GM12878 (cell line): Measurements from ENCODE around the gene MRRF. TPM values are rescaled to one million over a fixed set of nuclear protein-coding genes. Genes with fewer than 3 reads are reported as not detected.

Experiments
- ATAC-seq: fragments of 200-7000 bp; cut with Tn5 transposase; 3 replicates; pipeline ENCODE4 v1.9.1; 2020; ENCODE audit warnings: mild to moderate bottlenecking, moderate library complexity
- BruUV-seq: library from RNA; stranded (reverse); fragments of 400-500 nt; replicated peaks from 2 replicates; lab custom pipeline; 2021; lab: Mats Ljungman, UMichigan
- CTCF ChIA-PET: fragments of 300-600 bp; sonication (Branson Sonifier 250); formaldehyde crosslinking; extraction: SDS; loops from one replicate; lab custom pipeline; 2021; ENCODE audit warnings: inconsistent platforms; lab: Yijun Ruan, JAX
- POLR2A ChIA-PET: fragments of 350-600 bp; formaldehyde crosslinking; extraction: SDS; loops from one replicate; lab custom pipeline; 2021; ENCODE audit warnings: inconsistent platforms; lab: Charles Lee
- RAD21 ChIA-PET: fragments of 300-600 bp; sonication (Branson Sonifier 250); formaldehyde crosslinking; loops from one replicate; lab custom pipeline; 2023; ENCODE audit warnings: antibody characterized with exemption; ENCODE audit not compliant: unreplicated experiment; lab: Charles Lee
- SMC1A ChIA-PET: fragments of 300-600 bp; sonication (Branson Sonifier 250); formaldehyde crosslinking; loops from one replicate; lab custom pipeline; 2023; ENCODE audit not compliant: unreplicated experiment, uncharacterized antibody; lab: Charles Lee
- DNase-seq: peaks from one replicate; pipeline ENCODE4 v3.0.0-alpha.2; 2011; ENCODE audit warnings: low read depth, low spot score
- FAIRE-seq: peaks from 3 replicates; lab custom pipeline; 2011; peaks lifted over from hg19 to GRCh38; lab: Jason Lieb, UNC
- H2AFZ ChIP-seq: 2 replicates; pipeline ENCODE4 v1.6.0; 2011; ENCODE audit warnings: low read depth, low read length, control low read depth; ENCODE audit not compliant: control insufficient read depth
- H3K27ac ChIP-seq: 2 replicates; pipeline ENCODE4 v1.5.1; 2011; ENCODE audit warnings: control low read depth; ENCODE audit not compliant: control insufficient read depth, insufficient read depth
- H3K27me3 ChIP-seq, 2 experiments: replicated peaks in 1 of 2; 2 replicates each; pipeline versions ENCODE4 v1.6.0 to v1.6.1; 2011; ENCODE audit warnings: low read length in 1 of 2; ENCODE audit not compliant: control insufficient read depth in 2 of 2, insufficient read depth in 2 of 2
- H3K36me3 ChIP-seq, 2 experiments: 2 replicates each; pipeline ENCODE4 v1.5.1; 2011; ENCODE audit warnings: low read length in 1 of 2; ENCODE audit not compliant: control insufficient read depth in 2 of 2, insufficient read depth in 2 of 2
- H3K4me1 ChIP-seq: 2 replicates; pipeline ENCODE4 v1.6.1; 2011; ENCODE audit warnings: mild to moderate bottlenecking, low read length, moderate library complexity, mixed read lengths; ENCODE audit not compliant: control insufficient read depth, insufficient read depth
- H3K4me2 ChIP-seq: 2 replicates; pipeline ENCODE4 v1.6.0; 2011; ENCODE audit warnings: control low read depth; ENCODE audit not compliant: control insufficient read depth, insufficient read depth
- H3K4me3 ChIP-seq: fragments of 200-600 bp; sonication (generic); 2 replicates; pipeline ENCODE4 v1.5.1; 2016
- H3K79me2 ChIP-seq: 2 replicates; pipeline ENCODE4 v1.6.0; 2011; ENCODE audit warnings: low read length; ENCODE audit not compliant: control insufficient read depth, insufficient read depth
- H3K9ac ChIP-seq: 2 replicates; pipeline ENCODE4 v1.8.0; 2011; ENCODE audit warnings: low read length, control low read depth, mixed read lengths; ENCODE audit not compliant: control insufficient read depth, insufficient read depth
- H3K9me3 ChIP-seq: replicated peaks from 3 replicates; pipeline ENCODE4 v1.5.1; 2011; ENCODE audit warnings: mild to moderate bottlenecking, low read length; ENCODE audit not compliant: control insufficient read depth, insufficient read depth
- H4K20me1 ChIP-seq: 2 replicates; pipeline ENCODE4 v1.6.0; 2011; ENCODE audit not compliant: control insufficient read depth, insufficient read depth
- BACH1 ChIP-seq: fragments of 450-650 bp; IDR thresholded peaks from 2 replicates; pipeline ENCODE4 v1.6.1; 2017; ENCODE audit warnings: mild to moderate bottlenecking, borderline replicate concordance
- BCL3 ChIP-seq: IDR thresholded peaks from 2 replicates; pipeline ENCODE4 v1.6.1; 2011; ENCODE audit warnings: borderline replicate concordance, low read depth, mild to moderate bottlenecking, moderate library complexity, low read length; ENCODE audit not compliant: insufficient read depth, poor library complexity, severe bottlenecking
- CHD4 ChIP-seq: fragments of 200-600 bp; sonication (generic); IDR thresholded peaks from 2 replicates; pipeline ENCODE4 v1.6.1; 2016; ENCODE audit warnings: mild to moderate bottlenecking
- DPF2 ChIP-seq: fragments of 450-650 bp; IDR thresholded peaks from 2 replicates; pipeline ENCODE4 v1.6.1; 2017; ENCODE audit warnings: mild to moderate bottlenecking
- EP300 ChIP-seq, 2 experiments: fragments of 150-350 bp in 1 of 2; IDR thresholded peaks; 2 replicates each; pipeline ENCODE4 v1.6.1; 2011 to 2012; ENCODE audit warnings: low read depth in 2 of 2, low read length in 2 of 2, borderline replicate concordance in 1 of 2, improper control_type of control experiment in 1 of 2, inconsistent platforms in 1 of 2; ENCODE audit not compliant: control insufficient read depth in 1 of 2
- ESRRA ChIP-seq: IDR thresholded peaks from 2 replicates; pipeline ENCODE4 v1.6.1; 2012; ENCODE audit warnings: mild to moderate bottlenecking, low read length, improper control_type of control experiment
- ETV6 ChIP-seq, 2 experiments: fragments of 450-650 bp in 1 of 2; IDR thresholded peaks in 1 of 2; conservative IDR thresholded peaks in 1 of 2; 2 replicates each; pipeline ENCODE4 v1.6.1; 2014; ENCODE audit warnings: antibody characterized with exemption in 1 of 2, borderline replicate concordance in 1 of 2, low read depth in 1 of 2, mild to moderate bottlenecking in 1 of 2, moderate library complexity in 1 of 2
- HDGF ChIP-seq: fragments of 450-650 bp; IDR thresholded peaks from 2 replicates; pipeline ENCODE4 v1.6.1; 2016; ENCODE audit warnings: antibody characterized with exemption
- IKZF1 ChIP-seq: fragments of 450-650 bp; conservative IDR thresholded peaks from 2 replicates; pipeline ENCODE4 v1.6.1; 2017; ENCODE audit warnings: antibody characterized with exemption, mild to moderate bottlenecking
- MTA3 ChIP-seq: IDR thresholded peaks from 2 replicates; pipeline ENCODE4 v1.6.1; 2012; ENCODE audit warnings: low read length, inconsistent platforms, borderline replicate concordance
- NBN ChIP-seq: fragments of 450-650 bp; IDR thresholded peaks from 2 replicates; pipeline ENCODE4 v1.6.1; 2016
- NFYA ChIP-seq: IDR thresholded peaks from 2 replicates; pipeline ENCODE4 v1.6.1; 2011; ENCODE audit warnings: low read depth, mild to moderate bottlenecking, low read length, improper control_type of control experiment, borderline replicate concordance
- PAX5 ChIP-seq: IDR thresholded peaks from 2 replicates; pipeline ENCODE4 v1.6.1; 2011; ENCODE audit warnings: low read depth, low read length, borderline replicate concordance
- RUNX3 ChIP-seq: IDR thresholded peaks from 2 replicates; pipeline ENCODE4 v1.6.1; 2012; ENCODE audit warnings: low read length, inconsistent platforms
- SIN3A ChIP-seq: IDR thresholded peaks from 2 replicates; pipeline ENCODE4 v1.6.1; 2012; ENCODE audit warnings: low read depth, low read length, improper control_type of control experiment
- SMAD5 ChIP-seq: IDR thresholded peaks from 2 replicates; pipeline ENCODE4 v1.6.1; 2016; ENCODE audit warnings: antibody characterized with exemption, low read depth
- SUZ12 ChIP-seq: fragments of 200-600 bp; sonication (generic); IDR thresholded peaks from one replicate; pipeline ENCODE4 v1.6.1; 2018; ENCODE audit warnings: antibody characterized with exemption, mild to moderate bottlenecking; ENCODE audit not compliant: unreplicated experiment
- ZNF384 ChIP-seq: IDR thresholded peaks from 2 replicates; pipeline ENCODE4 v1.6.1; 2012; ENCODE audit warnings: low read depth, mild to moderate bottlenecking, low read length, improper control_type of control experiment, borderline replicate concordance
- ZZZ3 ChIP-seq: IDR thresholded peaks from 2 replicates; pipeline ENCODE4 v1.6.1; 2011; ENCODE audit warnings: low read depth; ENCODE audit not compliant: control insufficient read depth, insufficient read length
- WGBS: methylation state at CpG from one replicate; pipeline ENCODE4 v1.1.6; 2016; ENCODE audit warnings: low lambda C conversion rate; ENCODE audit not compliant: insufficient replicate concordance, insufficient coverage; ENCODE audit errors: missing lambda C conversion rate; 5-methylcytosine and 5-hydroxymethylcytosine counted together
- in situ Hi-C: fragments of 300-500 bp; cut with MboI; formaldehyde crosslinking; loops from 9 replicates; pipeline ENCODE4 v1.14.3; 2018; ENCODE audit warnings: mixed read lengths
- intact Hi-C: fragments of 100-400 bp; cut with micrococcal nuclease; formaldehyde crosslinking; loops from one replicate; pipeline ENCODE4 v1.14.2; 2022; ENCODE audit not compliant: unreplicated experiment
- polyA plus RNA-seq, 11 experiments: library from polyadenylated mRNA; depleted of rRNA in 4 of 11; unstranded in 6 of 11; stranded (reverse) in 5 of 11; fragments of >200 nt; fragmentation: Nextera tagmentation in 4 of 11; fragmentation: Illumina TruSeq in 1 of 11; extraction: Ambion mirVana in 4 of 11; extraction: Trizol in 1 of 11; gene quantifications; 1 replicate in 1 of 11; 2 replicates in 10 of 11; pipeline versions ENCODE4 v1.2.1 to v1.2.3, GENCODE V29; 2011 to 2016; ENCODE audit warnings: inconsistent platforms in 2 of 11, missing spikeins in 2 of 11, low read depth in 1 of 11
- total RNA-seq, 4 experiments: library from RNA; depleted of rRNA in 3 of 4; stranded (reverse); fragments of >200 nt in 3 of 4; fragmentation: Illumina TruSeq in 1 of 4; extraction: Trizol in 1 of 4; gene quantifications; 2 replicates each; pipeline versions ENCODE4 v1.2.1 to v1.2.3, GENCODE V29; 2013 to 2021

Gene MRRF
- total and polyA plus RNA-seq, 10 of the 15 experiments (the other 5 are each of a cell fraction or from before 2014, with no cell fraction given), result 64.8 to 112 (median 76.4) TPM

DNA sequence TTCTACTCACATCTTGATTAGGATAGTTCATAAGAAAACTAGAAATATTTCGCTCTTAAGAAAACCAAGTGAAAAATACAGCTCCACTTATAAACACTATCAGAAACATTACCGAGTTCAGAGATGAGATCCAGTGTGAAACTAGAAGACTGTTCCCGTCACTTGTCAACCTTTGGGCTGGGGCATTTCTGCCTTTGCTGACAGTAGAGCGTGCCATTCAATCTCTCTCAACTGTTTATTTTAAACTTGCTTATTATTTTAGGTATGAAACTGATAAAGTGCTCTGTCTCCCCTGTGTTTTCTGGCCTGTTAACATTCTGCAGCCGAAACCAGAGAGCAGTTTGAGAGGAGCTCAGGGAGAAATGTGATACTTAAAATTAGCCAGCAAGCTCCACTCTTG is 16.7 kb downstream of the MRRF start:
- no peak for DNase-seq
- 92% methylated on average over 5 of the region's 5 CpGs for WGBS
- ChIA-PET RAD21 (no interaction called here), CTCF (interaction anchor here (1.2 kb wide), 1 partner anchor 26 kb away, joined by 3 read pairs; no protein-coding TSS in a partner anchor), SMC1A (no interaction called here), POLR2A (no interaction called here)
- Histone ChIP-seq H2AFZ (no peak overlapping the region), H3K9ac (no peak overlapping the region), H3K4me2 (no peak overlapping the region), H4K20me1 (no peaks in the 10 kb centered on the region), H3K79me2 (peaks cover 8% of the 10 kb centered on the region), H3K27ac (no peak overlapping the region), H3K36me3 (peaks cover 6 to 26% of the 10 kb centered on the region in 2 experiments), H3K27me3 (no peaks in the 10 kb centered on the region), H3K4me1 (no peaks in the 10 kb centered on the region), H3K4me3 (no peak overlapping the region), H3K9me3 (no peaks in the 10 kb centered on the region; the same call in 1 of the 3 replicates)
- intact Hi-C loops, result no loop called here
- no peak for FAIRE-seq
- BruUV-seq, result no TSS peak
- no peak for TF ChIP-seq ZZZ3
- no peak for TF ChIP-seq ZNF384
- TF ChIP-seq HDGF, result no peak
- no peak for TF ChIP-seq IKZF1
- no peak for TF ChIP-seq SIN3A
- no peak for TF ChIP-seq SMAD5
- TF ChIP-seq ETV6 (conservative IDR thresholded peaks at IDR 0.05 in 1 of 2, IDR thresholded peaks at IDR 0.05 in 1 of 2; ENCODE audit: borderline replicate concordance in 1 of 2, low read depth in 1 of 2), result no peak
- in situ Hi-C loops, result no loop called here
- no peak for ATAC-seq

GRCh38 chr9:122286764-122287163 is 22.1 kb downstream of the MRRF start:
- FAIRE-seq (no peak), DNase-seq (peak; percentile 27), ATAC-seq (peak; percentile 79)
- Histone ChIP-seq H3K4me1 (0 out of 2 replicates have a peak, but pooled peaks cover 6% of the 10 kb centered on the region), H3K36me3 (peaks cover 12 to 33% of the 10 kb centered on the region in 2 experiments), H3K27ac (no peak overlapping the region), H3K4me3 (no peak overlapping the region), H3K79me2 (no peaks in the 10 kb centered on the region), H4K20me1 (no peaks in the 10 kb centered on the region), H3K27me3 (no peaks in the 10 kb centered on the region), H2AFZ (no peak overlapping the region), H3K4me2 (peak overlapping the region; percentile 19; the same call in 1 of the 2 replicates), H3K9me3 (no peaks in the 10 kb centered on the region), H3K9ac (no peak overlapping the region)
- WGBS, result 32% methylated on average over 1 of the region's 1 CpG
- RAD21 ChIA-PET, result no interaction called here
- no TSS peak for BruUV-seq
- in situ Hi-C loops, result no loop called here
- SMC1A ChIA-PET, result no interaction called here
- POLR2A ChIA-PET, result no interaction called here
- intact Hi-C loops, result no loop called here
- CTCF ChIA-PET, result interaction anchor here (0.6 to 1.1 kb wide), 2 partner anchors 162 to 189 kb away, joined by 3 read pairs; no protein-coding TSS in a partner anchor
- TF ChIP-seq BCL3 (no peak), SUZ12 (no peak), ESRRA (no peak), PAX5 (no peak), NFYA (no peak), MTA3 (no peak), NBN (no peak), EP300 (IDR thresholded peaks at IDR 0.05; ENCODE audit: borderline replicate concordance in 1 of 2, control insufficient read depth in 1 of 2, low read depth in 2 of 2, low read length in 2 of 2) (peak in 1 of 2 experiments; percentile 46; a peak in 1 of 4 replicates), DPF2 (no peak), IKZF1 (0 out of 2 replicates have a peak, but pooled peaks have one; percentile 22), CHD4 (no peak), RUNX3 (peak; percentile 72), BACH1 (no peak)
